ENCODE results near the gene PBX2. TPM values are rescaled to one million over a fixed set of nuclear protein-coding genes. Genes with fewer than 3 reads are reported as not detected.
A peak's percentile ranks its signal among the peaks of the same experiment; 100 is the strongest.

The PBX2 gene
- total and polyA plus RNA-seq, 10 of the 15 experiments (the other 5 are each of a cell fraction or from before 2014, with no cell fraction given) = 0.84 to 66.5 (median 20.6) TPM

- no peak for TF ChIP-seq HSF1 (IDR thresholded peaks at IDR 0.05; ENCODE audit: low read depth, low read length)
- no peak for TF ChIP-seq TCF7 (IDR thresholded peaks at IDR 0.05; ENCODE audit: borderline replicate concordance)
- TF ChIP-seq POLR2AphosphoS2 (IDR thresholded peaks at IDR 0.05; ENCODE audit: low read depth, low read length) = no peak
- no peak for TF ChIP-seq CBFB (IDR thresholded peaks at IDR 0.05; ENCODE audit: low read depth)
- no peak for TF ChIP-seq SREBF1 (IDR thresholded peaks at IDR 0.05; ENCODE audit: low read length)
- peak in 1 of 2 experiments; percentile 25; a peak in 1 of 4 replicates for TF ChIP-seq BHLHE40 (IDR thresholded peaks at IDR 0.05; ENCODE audit: borderline replicate concordance in 1 of 2, low read depth in 2 of 2, low read length in 1 of 2)
- no peak for TF ChIP-seq NFYA (IDR thresholded peaks at IDR 0.05; ENCODE audit: borderline replicate concordance, low read depth, low read length)
- no peak for TF ChIP-seq CREB1 (IDR thresholded peaks at IDR 0.05; ENCODE audit: low read depth)
- TF ChIP-seq RELB (IDR thresholded peaks at IDR 0.05; ENCODE audit: low read depth) = 0 out of 2 replicates have a peak, but pooled peaks have one; percentile 36
- no peak for TF ChIP-seq SMARCA5 (IDR thresholded peaks at IDR 0.05)
- TF ChIP-seq IKZF1 (conservative IDR thresholded peaks at IDR 0.05) = peak; percentile 93
- no peak for TF ChIP-seq ZSCAN29 (IDR thresholded peaks at IDR 0.05)
- TF ChIP-seq SMC3 (IDR thresholded peaks at IDR 0.05; ENCODE audit: borderline replicate concordance, low read length) = no peak
- TF ChIP-seq BCL3 (IDR thresholded peaks at IDR 0.05; ENCODE audit: borderline replicate concordance, insufficient read depth, low read depth, low read length, poor library complexity, severe bottlenecking) = no peak
- TF ChIP-seq CEBPB (IDR thresholded peaks at IDR 0.05; ENCODE audit: borderline replicate concordance in 1 of 2, low read depth in 2 of 2, low read length in 2 of 2) = no peak
- TF ChIP-seq REST (IDR thresholded peaks at IDR 0.05; ENCODE audit: low read depth, low read length) = no peak
- TF ChIP-seq E2F8 (IDR thresholded peaks at IDR 0.05; ENCODE audit: low read depth, partially characterized antibody) = no peak
- no peak for TF ChIP-seq MXI1 (IDR thresholded peaks at IDR 0.05; ENCODE audit: low read depth, low read length)
- TF ChIP-seq MEF2A (IDR thresholded peaks at IDR 0.05; ENCODE audit: insufficient read depth, low read depth, low read length) = 0 out of 2 replicates have a peak, but pooled peaks have one; percentile 17
- no peak for TF ChIP-seq TBL1XR1 (IDR thresholded peaks at IDR 0.05; ENCODE audit: low read depth, low read length)
Observed at GRCh38 chr6:32224696-32225095, 34.7 kb upstream of the PBX2 start (continued).
